GM12865 (cell line): ENCODE results near the gene TAF15.

Experiments
- DNase-seq: peaks from one replicate; pipeline ENCODE4 v3.0.0; 2010; ENCODE audit warnings: low read depth
- H3K4me3 ChIP-seq: 2 replicates; pipeline ENCODE4 v1.5.1; 2011; ENCODE audit warnings: mild to moderate bottlenecking, low read depth, low read length, control low read depth
- TF ChIP-seq, protein P1 (sequence below): IDR thresholded peaks from 2 replicates; pipeline ENCODE4 v1.5.1; 2011; ENCODE audit warnings: low read length, control low read depth, low read depth, inconsistent platforms; ENCODE audit not compliant: insufficient read depth; ENCODE audit errors: missing control alignments

Gene TAF15

DNA sequence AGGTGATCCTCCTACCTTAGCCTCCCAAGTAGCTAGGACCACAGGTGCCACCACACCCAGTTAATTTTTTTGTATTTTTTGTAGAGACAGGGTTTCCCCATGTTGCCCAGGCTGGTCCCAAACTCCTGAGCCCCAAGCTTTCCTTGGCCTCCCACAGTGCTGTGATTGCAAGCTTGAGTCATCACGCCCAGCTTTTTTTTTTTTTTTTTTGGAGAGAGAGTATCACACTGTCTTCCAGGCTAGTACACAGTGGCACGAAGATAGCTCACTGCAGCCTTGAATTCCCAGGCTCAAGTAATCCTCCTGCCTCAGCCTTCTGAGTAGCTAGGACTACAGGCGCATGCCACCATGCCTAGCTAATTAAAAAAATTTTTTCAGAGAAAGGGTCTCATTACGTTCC, 32.2 kb downstream of the TAF15 start:
- no peak overlapping the region for H3K4me3 ChIP-seq
- TF ChIP-seq, protein P1, sequence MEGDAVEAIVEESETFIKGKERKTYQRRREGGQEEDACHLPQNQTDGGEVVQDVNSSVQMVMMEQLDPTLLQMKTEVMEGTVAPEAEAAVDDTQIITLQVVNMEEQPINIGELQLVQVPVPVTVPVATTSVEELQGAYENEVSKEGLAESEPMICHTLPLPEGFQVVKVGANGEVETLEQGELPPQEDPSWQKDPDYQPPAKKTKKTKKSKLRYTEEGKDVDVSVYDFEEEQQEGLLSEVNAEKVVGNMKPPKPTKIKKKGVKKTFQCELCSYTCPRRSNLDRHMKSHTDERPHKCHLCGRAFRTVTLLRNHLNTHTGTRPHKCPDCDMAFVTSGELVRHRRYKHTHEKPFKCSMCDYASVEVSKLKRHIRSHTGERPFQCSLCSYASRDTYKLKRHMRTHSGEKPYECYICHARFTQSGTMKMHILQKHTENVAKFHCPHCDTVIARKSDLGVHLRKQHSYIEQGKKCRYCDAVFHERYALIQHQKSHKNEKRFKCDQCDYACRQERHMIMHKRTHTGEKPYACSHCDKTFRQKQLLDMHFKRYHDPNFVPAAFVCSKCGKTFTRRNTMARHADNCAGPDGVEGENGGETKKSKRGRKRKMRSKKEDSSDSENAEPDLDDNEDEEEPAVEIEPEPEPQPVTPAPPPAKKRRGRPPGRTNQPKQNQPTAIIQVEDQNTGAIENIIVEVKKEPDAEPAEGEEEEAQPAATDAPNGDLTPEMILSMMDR, result no peak
- DNase-seq, result no peak

DNA sequence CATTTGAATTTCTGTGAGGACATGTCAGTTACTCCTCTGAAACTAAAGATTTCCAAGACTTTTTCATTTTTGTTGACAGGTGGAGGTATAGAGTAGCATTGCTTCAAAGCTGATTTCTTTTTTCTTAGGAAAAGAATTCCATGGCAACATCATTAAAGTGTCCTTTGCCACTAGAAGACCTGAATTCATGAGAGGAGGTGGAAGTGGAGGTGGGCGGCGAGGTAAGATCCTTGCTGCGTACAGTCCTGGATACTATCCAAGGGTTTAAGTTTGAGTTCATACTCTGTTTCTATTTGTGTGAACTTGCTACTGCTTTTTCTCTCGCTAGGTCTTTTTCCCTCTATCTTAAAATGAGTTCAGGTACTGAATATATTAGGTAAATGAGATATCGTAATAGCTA, 33.0 kb downstream of the TAF15 start:
- DNase-seq, result no peak
- TF ChIP-seq, protein P1, result no peak
- no peak overlapping the region for H3K4me3 ChIP-seq

DNA sequence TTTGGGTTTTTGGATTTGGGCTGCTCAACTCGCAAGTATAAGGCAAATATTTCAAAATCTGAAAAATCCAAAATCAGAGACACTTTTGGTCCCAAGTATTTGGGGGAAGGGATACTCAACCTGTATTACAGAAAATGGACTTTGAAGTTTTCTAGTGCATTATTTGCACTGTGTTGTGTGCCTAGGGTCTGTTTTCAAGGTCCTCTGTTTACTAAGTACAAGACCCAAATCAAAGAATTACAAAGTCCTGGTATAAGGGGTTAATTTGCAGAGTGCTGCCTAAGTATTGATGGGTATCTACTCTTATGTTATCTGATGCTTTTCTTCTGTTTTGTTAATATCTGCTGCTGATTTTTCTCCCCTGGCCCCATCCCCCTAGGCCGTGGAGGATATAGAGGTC, 34.4 kb downstream of the TAF15 start:
- DNase-seq, result no peak
- TF ChIP-seq, protein P1, result no peak
- no peak overlapping the region for H3K4me3 ChIP-seq

DNA sequence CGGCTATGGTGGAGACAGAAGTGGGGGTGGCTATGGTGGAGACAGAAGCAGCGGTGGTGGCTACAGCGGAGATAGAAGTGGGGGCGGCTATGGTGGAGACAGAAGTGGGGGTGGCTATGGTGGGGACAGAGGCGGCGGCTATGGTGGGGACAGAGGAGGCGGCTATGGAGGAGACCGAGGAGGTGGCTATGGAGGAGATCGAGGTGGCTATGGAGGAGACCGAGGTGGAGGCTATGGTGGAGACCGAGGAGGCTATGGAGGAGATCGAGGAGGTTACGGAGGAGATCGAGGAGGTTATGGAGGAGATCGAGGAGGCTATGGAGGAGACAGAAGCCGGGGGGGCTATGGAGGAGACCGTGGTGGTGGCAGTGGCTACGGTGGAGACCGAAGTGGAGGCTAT, 35.3 kb downstream of the TAF15 start:
- DNase-seq, result no peak
- H3K4me3 ChIP-seq, result no peak overlapping the region
- TF ChIP-seq, protein P1, result no peak

DNA sequence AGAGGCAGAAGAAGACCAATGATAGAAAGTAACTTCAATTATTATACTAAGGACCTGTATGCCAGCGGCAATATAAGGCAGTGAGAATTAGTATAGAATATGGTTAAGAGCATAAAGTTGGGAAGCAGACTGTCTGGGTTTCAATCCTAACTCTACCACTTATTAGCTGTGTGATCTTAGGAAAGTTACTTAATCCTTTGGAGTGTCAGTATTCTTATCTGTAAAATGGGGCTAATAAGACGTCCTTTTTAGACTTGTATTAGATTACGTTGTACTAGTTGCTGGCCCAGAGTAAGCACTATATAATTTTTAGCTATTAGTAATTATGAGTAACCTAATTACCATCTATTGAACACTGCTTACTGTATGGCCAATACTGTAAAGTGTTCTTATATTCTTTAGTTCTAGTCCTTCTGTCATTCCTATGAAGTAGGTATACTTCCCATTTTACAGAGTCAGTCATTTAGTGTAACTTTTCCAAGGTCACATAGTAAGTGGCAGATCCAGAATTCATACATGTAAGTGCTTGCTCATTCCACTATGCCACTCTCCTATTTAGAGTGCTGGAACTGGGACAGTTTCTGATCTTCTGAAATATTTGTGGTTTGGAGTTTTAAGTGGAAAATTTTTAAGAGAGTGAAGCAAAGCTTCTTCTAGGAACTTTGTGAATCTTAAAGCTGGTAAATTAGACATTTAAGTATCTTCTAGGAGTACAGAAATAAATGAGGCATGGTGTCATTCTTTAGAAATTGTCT, 36.9 kb downstream of the TAF15 start:
- no peak overlapping the region for H3K4me3 ChIP-seq
- no peak for DNase-seq
- TF ChIP-seq, protein P1, result no peak

DNA sequence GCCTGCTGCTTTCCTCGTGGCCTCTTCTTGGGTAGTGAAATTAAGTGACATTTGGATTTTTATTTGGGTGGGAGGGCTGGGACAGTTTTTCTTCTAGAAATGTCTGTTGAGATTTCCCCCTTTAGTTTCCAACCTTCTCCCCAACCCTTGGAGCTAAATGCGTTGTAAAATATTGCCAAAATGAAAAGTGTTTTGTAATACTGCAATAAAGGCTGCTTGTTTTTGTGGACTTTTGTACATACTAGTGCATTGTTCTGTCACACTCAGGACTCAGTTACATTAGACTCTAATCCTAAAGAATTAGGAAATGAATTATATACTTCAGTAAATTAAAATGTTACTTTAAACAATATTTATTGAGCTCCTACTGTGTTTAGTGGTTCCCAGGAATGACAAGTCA, 37.7 kb downstream of the TAF15 start:
- TF ChIP-seq, protein P1, result no peak
- no peak for DNase-seq
- H3K4me3 ChIP-seq, result no peak overlapping the region

DNA sequence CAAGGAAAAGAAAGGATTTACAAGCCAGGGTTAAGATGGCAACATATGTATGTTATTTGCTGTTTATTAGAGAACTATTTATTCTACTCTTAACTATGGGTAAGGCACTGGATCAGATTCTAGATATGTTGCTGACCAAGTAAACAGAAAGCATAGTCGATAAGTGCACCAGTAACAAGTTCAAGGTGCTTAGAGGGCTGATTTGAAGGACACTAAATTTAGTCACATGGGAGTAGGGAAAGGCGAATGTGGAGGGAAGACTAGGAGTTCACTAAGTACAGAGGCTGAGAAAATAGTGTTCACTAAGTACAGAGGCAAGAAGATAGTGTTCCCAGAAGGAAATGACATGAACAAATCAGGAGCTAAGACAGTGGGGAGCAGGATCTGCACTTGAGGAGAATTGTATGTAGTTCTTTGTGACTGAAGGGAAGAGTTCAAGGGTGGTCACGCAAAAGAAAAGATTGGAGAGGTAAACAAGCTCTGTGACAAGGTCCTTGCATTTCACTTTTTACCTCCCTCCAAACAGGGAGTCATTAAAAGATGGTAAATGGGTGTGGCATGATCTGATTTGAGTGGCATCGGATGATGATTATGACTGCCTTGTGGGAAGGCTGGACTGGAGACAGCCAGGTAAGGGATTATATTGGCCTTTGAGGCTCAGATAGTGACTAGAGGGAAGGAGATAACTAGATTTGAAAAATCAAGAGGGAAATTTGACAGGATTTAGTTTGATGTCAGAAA, 38.5 kb downstream of the TAF15 start:
- H3K4me3 ChIP-seq, result no peak overlapping the region
- DNase-seq, result no peak
- TF ChIP-seq, protein P1, result no peak
